Measurements from ENCODE around the gene PCGF3.

Gene PCGF3

GRCh38 chr4:785332-786073 lies 79.9 kb downstream of the PCGF3 start:
- DNase-seq, result no peak

GRCh38 chr4:786074-786741 lies 80.6 kb downstream of the PCGF3 start:
- DNase-seq, result no peak

GRCh38 chr4:786861-787300 lies 81.2 kb downstream of the PCGF3 start:
- DNase-seq, result no peak

GRCh38 chr4:787561-787981 lies 81.9 kb downstream of the PCGF3 start:
- DNase-seq, result no peak

GRCh38 chr4:788006-788635 lies 82.5 kb downstream of the PCGF3 start:
- no peak for DNase-seq

GRCh38 chr4:788636-789297 lies 83.1 kb downstream of the PCGF3 start:
- no peak for DNase-seq

GRCh38 chr4:789571-790465 lies 84.2 kb downstream of the PCGF3 start:
- no peak for DNase-seq

GRCh38 chr4:790466-790820 lies 84.8 kb downstream of the PCGF3 start:
- no peak for DNase-seq

GRCh38 chr4:791252-791897 lies 85.7 kb downstream of the PCGF3 start:
- no peak for DNase-seq

GRCh38 chr4:791898-792625 lies 86.4 kb downstream of the PCGF3 start:
- no peak for DNase-seq

GRCh38 chr4:792626-793092 lies 87.0 kb downstream of the PCGF3 start:
- DNase-seq, result no peak

- no peak for DNase-seq
Observed at GRCh38 chr4:793093-793861, 87.6 kb downstream of the PCGF3 start.

GRCh38 chr4:793941-794621 lies 88.4 kb downstream of the PCGF3 start:
- DNase-seq, result no peak

GRCh38 chr4:794900-795725 lies 89.5 kb downstream of the PCGF3 start:
- DNase-seq, result peak; percentile 28

GRCh38 chr4:795726-796119 lies 90.1 kb downstream of the PCGF3 start:
- DNase-seq, result no peak

- DNase-seq, result no peak
Observed at GRCh38 chr4:796206-796605, 90.6 kb downstream of the PCGF3 start.

- DNase-seq, result peak; percentile 82
Observed at GRCh38 chr4:797066-797465, 91.4 kb downstream of the PCGF3 start.

GRCh38 chr4:801436-802124 lies 95.9 kb downstream of the PCGF3 start:
- DNase-seq, result no peak
